GM18907 (cell line): ENCODE results near the gene DNAJC12.
"Not testable (repeated sequence)": the region's sequence is repeated elsewhere in the genome, so short reads cannot be mapped to it uniquely, and the experiment has no call there.

Experiments used
- ATAC-seq: cut with Tn5 transposase; IDR thresholded peaks from one replicate; pipeline ENCODE4 v1.9.1; 2021; ENCODE audit warnings: mild to moderate bottlenecking, moderate library complexity; ENCODE audit not compliant: unreplicated experiment

The DNAJC12 gene

DNA sequence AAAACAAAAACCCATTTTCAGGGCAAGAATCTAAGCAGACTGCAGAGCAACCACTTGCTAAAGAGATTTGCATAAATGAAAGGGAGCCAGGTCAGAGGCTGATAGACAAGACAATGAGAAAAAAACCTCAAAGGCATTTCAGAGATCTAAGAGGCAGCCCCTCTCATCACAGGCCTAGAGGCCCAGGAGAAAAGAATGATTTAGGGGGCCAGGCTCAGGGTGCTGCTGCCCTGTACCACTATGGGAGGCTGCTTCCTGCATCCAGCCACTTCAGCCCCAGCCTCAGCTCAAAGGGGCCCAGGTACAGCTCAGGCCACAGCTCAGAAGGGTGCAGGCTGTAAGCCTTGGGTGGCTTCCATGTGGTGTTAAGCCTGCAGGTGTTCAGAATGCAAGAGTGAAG, 3.7 kb upstream of the DNAJC12 start:
- ATAC-seq: no peak

DNA sequence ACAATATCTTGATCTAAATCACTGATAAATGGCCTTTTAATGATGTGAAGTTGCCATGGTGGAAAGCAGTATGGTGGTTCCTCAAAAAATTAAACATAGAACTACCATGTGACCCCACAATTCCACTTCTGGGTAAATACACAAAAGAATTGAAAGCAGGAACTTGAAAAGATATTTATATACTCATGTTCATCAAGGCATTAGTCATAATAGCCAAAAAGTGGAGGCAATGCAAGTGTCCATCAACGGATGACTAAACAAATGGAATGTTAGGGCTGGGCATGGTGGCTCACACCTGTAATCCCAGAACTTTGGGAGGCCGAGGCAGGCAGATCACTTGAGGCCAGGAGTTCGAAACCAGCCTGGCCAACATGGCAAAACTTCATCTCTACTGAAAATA, 2.0 kb upstream of the DNAJC12 start:
- ATAC-seq: no peak

DNA sequence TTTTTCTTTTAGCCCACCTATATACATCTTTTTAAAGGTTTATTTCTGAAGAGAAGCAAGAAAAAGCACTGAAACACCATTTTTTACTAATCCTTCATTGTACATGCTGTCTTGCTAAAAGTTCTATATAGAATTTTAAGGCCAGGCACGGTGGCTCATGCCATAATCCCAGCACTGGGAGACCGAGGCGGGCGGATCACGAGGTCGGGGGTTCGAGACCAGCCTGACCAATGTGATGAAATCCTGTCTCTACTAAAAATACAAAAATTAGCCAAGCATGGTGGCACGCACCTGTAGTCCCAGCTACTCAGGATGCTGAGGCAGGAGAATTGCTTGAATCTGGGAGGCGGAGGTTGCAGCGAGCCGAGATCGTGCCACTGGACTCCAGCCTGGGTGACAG, 1.5 kb upstream of the DNAJC12 start:
- not testable (repeated sequence) for ATAC-seq

DNA sequence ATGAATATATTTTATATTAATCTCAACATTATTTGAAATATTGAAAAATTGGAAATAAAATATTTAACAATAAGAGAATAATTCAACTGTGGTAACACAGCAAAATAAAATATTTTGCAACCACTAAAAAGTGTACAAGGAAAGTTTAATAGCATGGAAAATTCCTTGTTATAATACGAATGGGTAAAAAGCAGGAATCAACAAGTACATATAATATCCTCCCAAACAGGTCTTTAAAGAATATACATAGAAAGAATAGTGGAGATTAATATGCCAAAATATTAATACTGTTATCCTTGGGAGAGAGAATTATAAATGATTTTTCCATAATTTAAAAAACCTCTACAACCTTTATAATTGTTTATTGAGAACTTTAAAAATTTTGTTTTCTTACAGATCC, 1.0 kb downstream of the DNAJC12 start:
- no peak for ATAC-seq

DNA sequence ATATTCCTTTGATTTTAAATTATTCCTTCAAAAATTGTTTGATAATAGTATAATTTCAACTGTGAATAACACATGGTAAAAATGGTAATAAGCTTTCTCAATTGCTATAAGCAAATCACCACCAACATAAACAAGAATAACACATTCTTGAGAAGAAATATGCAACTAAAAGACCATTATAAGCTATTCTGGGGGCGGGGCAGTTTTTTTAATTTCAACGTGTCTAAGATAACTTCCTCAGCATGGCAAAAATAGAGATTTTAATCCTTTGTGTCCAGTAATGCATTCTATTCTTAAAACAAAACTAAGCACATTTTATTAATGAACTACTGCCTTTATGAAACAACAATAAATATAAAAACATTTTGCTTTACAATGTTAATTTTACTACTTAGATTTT, 1.5 kb downstream of the DNAJC12 start:
- ATAC-seq: no peak

DNA sequence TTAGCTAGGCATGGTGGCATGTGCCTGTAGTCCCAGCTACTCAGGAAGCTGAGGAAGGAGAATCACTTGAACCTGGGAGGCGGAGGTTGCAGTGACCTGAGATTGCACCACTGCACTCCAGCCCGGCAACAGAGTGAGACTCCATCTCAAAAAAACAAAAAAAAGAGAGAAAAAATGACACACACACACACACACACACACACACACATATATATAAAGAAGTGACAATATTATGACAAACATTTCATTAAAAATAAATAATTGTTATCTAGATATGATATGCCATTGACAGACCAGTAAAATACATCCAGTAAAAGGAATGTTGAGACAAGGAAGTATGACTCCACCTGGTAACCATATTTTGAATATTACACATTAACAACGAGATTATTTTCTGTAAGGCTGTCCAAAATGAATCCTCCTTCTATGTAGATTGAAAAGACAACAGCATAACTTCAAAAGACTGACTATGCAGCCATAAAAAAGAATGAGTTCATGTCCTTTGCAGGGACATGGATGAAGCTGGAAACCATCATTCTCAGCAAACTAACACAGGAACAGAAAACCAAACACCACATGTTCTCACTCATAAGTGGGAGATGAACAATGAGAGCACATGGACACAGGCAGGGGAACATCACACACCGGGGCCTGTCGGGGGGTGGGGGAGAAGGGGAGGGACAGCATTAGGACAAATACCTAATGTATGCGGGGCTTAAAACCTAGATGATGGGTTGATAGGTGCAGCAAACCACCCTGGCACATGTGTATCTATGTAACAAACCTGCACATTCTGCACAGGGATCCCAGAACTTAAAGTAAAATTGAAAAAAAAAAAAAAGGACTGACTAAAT, 2.2 kb downstream of the DNAJC12 start:
- not testable (repeated sequence) for ATAC-seq

DNA sequence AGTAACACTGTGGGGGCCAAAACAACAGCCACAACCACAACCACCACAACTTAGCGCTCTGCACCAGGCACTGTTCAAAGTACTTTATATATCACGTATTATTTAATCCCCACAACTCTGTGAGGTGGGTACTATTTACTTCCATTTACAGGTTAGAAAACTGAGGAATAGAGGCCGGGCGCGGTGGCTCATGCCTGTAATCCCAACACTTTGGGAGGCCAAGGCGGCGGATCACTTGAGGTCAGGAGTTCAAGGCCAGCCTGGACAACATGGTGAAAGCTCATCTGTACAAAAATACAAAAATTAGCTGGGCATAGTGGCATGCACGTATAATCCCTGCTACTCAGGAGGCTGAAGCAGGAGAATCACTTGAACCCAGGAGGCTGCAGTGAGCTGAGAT, 3.6 kb downstream of the DNAJC12 start:
- ATAC-seq: no peak

DNA sequence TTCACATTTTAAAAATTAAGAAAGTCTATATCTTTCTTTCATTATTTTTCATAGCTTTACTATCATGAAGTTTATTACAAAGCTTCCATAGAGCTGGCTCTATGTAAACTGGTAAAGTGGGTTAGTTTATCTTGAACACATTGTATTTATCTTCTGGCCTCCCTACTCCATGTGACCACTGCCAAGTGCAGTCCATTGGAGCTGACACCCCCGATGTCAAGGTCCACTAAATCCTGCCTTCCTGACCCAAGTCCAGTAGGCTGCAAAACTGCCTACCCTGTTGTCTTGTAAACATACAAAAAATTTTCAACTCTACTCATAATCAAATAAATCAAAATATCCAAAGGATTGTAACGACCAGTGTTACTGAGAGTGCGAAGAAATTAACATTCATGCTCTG, 10.2 kb downstream of the DNAJC12 start:
- no peak for ATAC-seq

DNA sequence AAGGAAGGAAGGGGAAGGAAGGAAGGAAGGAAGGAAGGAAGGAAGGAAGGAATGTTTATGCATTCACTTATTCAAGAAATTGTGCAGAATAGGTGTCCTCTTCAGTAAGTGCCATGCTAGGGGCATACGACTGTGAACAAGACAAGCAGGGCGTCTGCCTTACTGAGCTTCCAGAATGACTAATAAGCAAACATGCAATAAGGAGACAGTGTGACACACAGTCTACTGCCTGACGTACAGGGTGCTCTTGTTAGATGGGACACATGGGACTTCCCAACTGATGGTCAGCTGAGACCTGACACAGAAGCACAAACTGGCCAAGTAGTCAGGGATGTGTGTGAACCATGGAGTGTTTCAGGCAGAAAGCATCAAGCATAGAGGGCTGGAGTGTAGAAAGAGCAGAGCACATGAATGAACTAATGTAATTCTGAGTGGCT, 18.2 kb downstream of the DNAJC12 start:
- ATAC-seq: peak; percentile 85

DNA sequence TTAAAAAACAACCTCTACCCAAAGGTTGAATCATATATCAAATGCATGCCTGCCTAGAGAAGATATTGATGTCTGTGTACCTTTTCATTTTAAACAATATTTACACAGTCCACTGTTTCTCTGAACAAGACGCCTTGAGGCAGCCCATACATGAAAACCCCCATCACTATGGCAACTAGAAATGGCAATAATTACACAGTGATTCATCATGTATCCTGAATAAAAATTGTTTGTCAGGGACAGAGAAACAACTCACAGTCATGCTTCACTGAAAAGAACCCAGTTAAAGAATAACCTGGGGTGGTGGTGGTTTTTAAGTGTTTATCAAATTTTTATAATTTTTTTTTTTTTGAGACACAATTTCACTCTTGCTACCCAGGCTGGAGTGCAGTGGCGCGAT, 19.7 kb downstream of the DNAJC12 start:
- peak; percentile 81 for ATAC-seq

DNA sequence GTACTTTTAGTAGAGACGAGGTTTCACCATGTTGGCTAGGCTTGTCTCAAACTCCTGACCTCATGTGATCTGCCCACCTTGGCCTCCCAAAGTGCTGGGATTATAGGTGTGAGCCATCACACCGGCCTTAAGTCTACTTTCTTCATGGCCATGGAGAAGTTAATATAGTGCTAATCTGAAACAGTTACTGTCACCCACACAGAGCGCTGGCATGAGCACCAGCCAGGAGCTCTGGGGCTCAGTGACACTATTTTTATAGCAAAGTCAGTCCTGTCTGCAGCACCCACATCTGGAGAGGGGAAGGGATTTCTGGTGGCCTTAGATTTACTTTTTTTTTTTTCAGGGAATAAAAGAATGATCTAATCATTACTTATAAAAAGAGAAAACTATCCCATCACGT, 21.3 kb downstream of the DNAJC12 start:
- no peak for ATAC-seq

DNA sequence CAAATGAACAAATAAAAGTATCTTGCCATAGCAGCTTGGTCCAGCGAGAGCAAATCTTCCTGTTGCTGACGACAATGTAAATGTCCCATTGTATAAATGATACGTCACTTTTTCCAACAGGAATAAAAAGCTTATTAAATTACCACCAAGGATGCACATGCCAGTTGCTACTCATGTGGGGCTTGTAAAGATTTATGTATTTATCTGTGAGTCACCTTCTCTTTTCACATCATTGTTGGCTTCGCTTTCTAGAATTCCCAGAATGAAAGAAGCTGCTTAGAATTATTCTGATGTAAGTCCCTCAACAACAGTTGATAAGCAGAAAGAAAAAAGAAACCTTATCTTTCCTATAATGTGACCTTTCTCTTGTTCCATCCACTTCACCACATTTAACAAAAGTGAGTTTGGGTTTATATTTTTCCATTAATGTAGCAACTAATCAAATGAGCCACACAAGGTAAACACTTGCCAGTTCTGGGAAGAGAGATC, 22.4 kb downstream of the DNAJC12 start:
- no peak for ATAC-seq

DNA sequence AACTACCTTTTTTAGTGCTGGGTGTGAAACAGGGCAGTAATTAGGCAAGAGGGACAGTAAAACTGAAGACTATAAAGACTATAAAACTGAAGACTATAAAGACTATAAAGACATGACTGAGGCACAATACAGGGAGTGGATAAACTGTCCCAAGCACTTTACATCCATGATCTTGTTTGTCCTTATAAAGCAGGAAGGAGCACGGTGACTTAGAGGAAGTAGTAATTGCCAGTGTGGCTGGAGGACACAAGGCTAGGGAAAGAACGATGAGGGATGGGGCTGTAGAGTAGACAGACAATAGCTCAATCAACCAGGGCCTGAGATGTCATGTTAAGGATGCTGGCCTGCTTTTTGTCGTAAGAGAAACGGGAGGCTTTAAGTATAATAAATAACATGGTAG, 26.0 kb downstream of the DNAJC12 start:
- ATAC-seq: no peak

DNA sequence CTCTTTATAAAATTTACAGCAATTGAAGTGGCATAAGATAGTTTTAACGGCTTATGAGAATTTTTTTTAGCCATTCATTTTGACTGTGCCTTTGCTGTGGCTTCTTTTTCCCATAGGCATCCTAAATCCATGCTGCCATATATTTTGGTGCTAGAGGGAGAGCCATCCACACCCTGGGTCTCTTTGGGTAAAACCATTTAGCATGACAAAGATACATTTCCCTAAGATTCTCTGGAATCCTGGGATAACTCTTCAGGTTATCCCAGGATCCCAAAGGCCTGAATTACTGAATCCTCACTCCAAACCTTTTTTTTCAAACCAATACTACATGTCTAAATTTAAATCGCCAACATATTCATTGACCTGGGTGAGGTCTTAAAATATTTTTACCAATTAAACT, 28.9 kb downstream of the DNAJC12 start:
- no peak for ATAC-seq

DNA sequence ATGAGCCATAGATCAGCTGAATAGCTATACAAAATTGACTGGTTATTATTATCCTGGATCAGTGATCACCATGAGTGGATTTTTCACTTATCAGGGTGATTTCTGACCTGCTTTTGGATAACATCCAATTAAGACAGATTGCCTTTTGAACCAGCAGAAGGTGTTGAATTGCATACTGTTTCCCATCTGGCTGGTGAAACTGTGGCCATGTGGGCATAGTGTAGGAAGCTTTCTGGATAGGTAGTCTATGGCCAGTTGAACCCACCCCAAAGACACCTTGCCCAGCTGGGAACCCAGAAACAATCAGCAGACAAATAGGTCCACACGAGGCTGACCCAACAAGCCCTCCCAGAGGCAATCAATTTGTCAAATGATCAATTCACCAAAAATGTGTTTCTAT, 29.3 kb downstream of the DNAJC12 start:
- no peak for ATAC-seq

DNA sequence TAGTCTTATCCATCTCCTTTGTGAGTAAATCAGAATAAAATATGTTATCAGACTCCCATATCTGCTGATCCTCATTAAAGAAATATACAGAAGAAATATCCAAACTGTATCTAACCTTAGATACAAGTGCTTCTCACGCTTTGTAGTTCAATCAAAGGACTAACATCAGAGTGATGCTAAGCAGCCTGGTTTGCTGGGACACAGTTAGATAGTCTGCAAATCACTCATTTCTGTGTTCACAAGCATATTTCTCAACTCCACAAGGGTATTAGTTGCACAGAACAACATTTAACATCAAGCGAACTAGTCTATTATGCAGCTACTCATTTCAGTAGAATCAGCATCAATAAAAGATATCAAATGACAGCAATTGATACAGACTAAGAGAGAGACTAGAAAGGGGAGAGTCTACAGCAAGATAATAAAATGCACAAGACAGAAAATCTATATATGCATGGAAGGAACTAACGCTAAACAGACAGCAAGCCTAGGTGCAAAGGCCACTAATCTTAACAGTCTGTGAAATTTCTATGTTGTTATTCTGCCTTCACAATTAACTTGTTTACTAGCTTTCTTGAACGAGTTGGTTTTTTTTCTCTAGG, 30.0 kb downstream of the DNAJC12 start:
- no peak for ATAC-seq

DNA sequence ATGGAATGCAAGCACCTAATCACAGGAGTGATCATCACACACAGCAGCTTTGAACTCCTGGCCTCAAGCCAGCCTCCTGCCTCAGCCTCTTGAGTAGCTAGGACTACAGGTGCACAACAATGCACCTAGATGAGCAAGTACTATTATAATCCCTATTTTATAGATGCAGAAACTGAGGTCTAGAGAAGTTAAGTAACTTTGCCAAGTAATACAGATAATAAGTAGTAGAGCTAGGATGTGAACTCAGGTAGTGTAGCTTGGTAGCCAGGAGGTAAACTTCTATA, 33.7 kb downstream of the DNAJC12 start:
- no peak for ATAC-seq

DNA sequence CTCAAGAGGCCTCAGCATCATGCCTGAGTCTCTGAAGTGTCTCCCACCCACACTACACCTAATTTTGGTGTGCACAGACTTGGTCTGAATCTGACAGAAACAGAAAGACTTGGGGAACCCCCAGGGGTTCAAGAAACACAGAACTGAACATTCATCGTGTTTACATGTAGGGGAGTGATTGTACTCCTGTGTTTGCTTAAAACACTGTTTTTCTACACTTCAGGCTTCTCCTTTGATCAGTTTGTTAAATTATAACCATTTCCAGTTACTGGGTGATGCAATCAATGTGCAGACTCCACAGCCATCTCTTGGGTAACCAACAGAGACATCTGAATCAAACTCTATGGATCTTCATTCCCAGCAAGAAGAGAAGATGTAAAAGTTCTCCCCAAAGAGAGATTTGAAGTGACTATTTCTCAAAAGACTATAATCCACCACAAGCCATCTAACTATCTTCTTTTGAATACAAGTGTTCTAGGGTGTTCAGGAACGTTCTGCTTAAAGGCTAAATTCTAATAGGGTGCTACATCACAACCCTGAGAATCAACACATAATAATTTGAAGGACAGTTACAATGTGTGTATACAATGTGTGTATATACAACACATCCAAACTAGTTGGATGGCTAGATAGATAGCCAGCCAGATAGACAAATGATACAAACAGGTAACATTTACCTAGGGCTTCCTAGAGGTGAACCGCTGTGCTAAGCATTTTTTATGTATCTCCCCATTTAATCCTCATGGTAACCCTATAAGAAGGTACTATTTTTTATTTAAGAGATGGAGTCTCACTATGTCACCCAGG, 34.2 kb downstream of the DNAJC12 start:
- ATAC-seq: peak; percentile 79

DNA sequence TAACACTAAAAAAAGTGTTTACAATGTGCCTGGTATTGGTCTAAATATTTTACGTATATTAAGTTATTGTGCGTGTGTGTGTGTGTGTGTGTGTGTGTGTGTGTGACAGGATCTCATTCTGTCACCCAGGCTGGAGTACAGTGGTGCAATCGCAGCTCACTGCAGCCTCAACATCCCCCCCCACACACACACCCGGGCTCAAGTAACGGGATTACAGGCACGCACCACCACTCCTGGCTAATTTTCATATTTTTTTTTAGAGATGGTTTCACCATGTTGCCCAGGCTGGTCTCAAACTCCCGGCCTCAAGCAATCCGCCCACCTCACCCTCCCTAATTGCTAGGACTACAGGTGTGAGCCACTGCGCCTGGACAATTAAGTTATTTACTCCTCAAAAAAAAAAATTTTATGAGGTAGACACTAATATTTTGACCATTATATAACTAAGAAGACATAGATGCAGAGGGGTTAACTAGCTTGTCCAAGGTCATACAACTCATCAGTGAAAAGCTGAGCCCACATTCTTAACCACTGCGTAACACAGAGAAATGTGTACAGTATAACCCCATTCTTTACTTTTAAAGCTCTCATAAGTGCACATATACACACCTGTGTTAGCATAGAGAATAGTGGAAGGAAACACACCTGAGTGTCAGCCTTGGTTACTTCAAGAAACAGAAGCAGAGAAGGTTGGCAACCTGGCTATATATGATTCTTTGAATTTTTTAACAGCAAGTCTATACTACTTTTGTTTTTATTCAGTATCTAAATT, 35.0 kb downstream of the DNAJC12 start:
- peak; percentile 30 for ATAC-seq

DNA sequence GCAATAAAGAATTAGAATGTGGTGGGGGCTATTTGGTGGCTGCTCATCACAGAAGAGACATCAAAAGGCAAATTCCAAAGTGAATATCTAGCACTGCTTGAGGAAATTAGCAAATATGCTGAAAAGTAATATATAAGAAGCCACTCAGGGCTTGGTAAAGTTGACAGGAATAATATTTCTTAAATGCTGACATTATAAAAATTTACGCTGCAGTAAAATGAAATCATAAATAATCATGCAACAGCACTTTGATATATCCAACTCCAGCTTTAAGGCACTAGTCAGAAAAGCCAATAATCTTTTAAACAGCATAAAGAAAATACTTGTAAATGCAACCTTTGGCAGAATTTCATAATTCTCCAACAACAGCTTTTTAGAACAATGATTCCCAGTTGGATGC, 36.9 kb downstream of the DNAJC12 start:
- no peak for ATAC-seq

DNA sequence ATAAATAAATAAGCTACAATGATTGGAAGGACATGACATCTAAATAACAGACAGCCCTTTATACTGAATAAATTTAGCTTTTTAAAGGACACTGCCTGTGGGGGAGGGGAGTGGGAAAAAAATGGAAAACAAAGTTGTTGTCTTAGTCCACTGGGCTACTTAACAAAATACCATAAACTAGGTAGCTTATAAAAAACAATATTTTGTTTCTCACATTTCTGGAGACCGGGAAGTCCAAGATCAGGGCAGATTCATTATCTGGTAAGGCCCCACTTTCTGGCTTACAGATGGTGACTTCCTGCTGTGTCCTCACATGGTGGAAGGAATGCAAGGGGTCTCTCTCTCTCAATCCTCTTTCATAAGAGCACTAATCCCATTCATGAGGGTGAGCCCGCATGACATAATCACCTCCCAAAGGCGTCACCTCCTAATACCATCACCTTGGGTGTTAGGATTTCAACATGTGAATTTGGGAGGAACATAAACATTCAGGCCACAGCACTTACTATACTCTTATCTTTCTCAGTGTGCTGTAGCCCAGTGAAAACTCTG, 43.0 kb downstream of the DNAJC12 start:
- ATAC-seq: no peak
